DOHH2 (cell line): ENCODE results near the gene PLA2G2C.

Source experiments
- H3F3A ChIP-seq: fragments of 200-600 bp; sonication (generic), shearing (Covaris generic); 2 replicates; pipeline ENCODE4 v1.6.0; 2016; ENCODE audit warnings: antibody characterized with exemption, mild to moderate bottlenecking; ENCODE audit not compliant: control insufficient read depth, insufficient read depth
- H3K27ac ChIP-seq: fragments of 200-600 bp; sonication (generic); 2 replicates; pipeline ENCODE4 v1.5.1; 2014; ENCODE audit warnings: low read depth, mild to moderate bottlenecking, low read length, moderate library complexity
- H3K27me3 ChIP-seq: fragments of 200-600 bp; sonication (generic); 2 replicates; pipeline ENCODE4 v1.6.1; 2014; ENCODE audit warnings: mild to moderate bottlenecking, low read length, mixed read lengths; ENCODE audit not compliant: control insufficient read depth
- H3K36me3 ChIP-seq: fragments of 200-600 bp; sonication (generic); 2 replicates; pipeline ENCODE4 v1.6.1; 2014; ENCODE audit warnings: mild to moderate bottlenecking, low read length, moderate library complexity, mixed read lengths; ENCODE audit not compliant: control insufficient read depth
- H3K4me1 ChIP-seq: fragments of 200-600 bp; sonication (generic); 2 replicates; pipeline ENCODE4 v1.6.1; 2014; ENCODE audit warnings: mild to moderate bottlenecking, low read length, mixed read lengths; ENCODE audit not compliant: control insufficient read depth
- H3K4me2 ChIP-seq: fragments of 200-600 bp; sonication (generic); 2 replicates; pipeline ENCODE4 v1.6.0; 2014; ENCODE audit warnings: mild to moderate bottlenecking, low read length, moderate library complexity
- H3K4me3 ChIP-seq: fragments of 200-600 bp; sonication (generic); 2 replicates; pipeline ENCODE4 v1.5.1; 2014; ENCODE audit warnings: mild to moderate bottlenecking, low read length, mixed read lengths
- H3K79me2 ChIP-seq: fragments of 200-600 bp; sonication (generic); 2 replicates; pipeline ENCODE4 v1.6.1; 2014; ENCODE audit warnings: mild to moderate bottlenecking, low read length, mixed read lengths; ENCODE audit not compliant: control insufficient read depth
- H3K9me2 ChIP-seq: fragments of 200-600 bp; sonication (generic); replicated peaks from 2 replicates; pipeline ENCODE4 v1.6.1; 2014; ENCODE audit warnings: mild to moderate bottlenecking, low read length, mixed read lengths; ENCODE audit not compliant: control insufficient read depth
- H3K9me3 ChIP-seq: fragments of 200-600 bp; sonication (generic); 2 replicates; pipeline ENCODE4 v1.6.1; 2014; ENCODE audit warnings: antibody characterized with exemption, low read length, mixed read lengths; ENCODE audit not compliant: control insufficient read depth, insufficient read depth
- H4K20me1 ChIP-seq: fragments of 200-600 bp; sonication (generic); 2 replicates; pipeline ENCODE4 v1.6.0; 2014; ENCODE audit warnings: low read depth, mild to moderate bottlenecking, antibody characterized with exemption, low read length, moderate library complexity; ENCODE audit not compliant: control insufficient read depth, insufficient read depth
- EZH2phosphoT487 ChIP-seq: fragments of 200-600 bp; sonication (generic); IDR thresholded peaks from 2 replicates; pipeline ENCODE4 v1.6.1; 2017; ENCODE audit warnings: borderline replicate concordance, mild to moderate bottlenecking, antibody characterized with exemption, low read length, moderate library complexity, mixed read lengths
- TF ChIP-seq, protein P1 (sequence below): fragments of 200-600 bp; sonication (generic); IDR thresholded peaks from one replicate; pipeline ENCODE4 v1.5.1; 2014; ENCODE audit warnings: antibody characterized with exemption, mild to moderate bottlenecking, low read depth, low read length; ENCODE audit not compliant: poor library complexity, severe bottlenecking

The PLA2G2C gene

DNA sequence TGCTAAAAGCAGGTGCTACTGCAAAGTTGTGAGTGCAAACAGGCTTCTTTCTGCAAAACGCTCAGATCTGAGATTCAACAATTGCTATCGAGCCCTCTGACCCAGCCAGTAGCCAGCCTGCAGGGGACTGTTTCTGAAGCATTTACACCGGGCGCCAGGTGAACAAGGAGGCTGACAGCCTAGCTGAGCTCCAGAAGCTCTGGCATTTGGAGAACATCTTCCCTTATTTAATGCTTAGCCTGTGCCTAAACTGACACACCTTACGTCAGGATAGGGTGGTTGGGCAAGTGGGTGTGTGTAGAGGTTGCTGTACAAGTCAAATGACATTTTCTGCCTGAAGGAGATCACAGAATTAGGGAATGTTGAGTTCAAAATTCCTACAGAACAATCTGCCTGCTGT is 15.8 kb upstream of the PLA2G2C start:
- no peaks in the 10 kb centered on the region for H3K9me2 ChIP-seq
- no peaks in the 10 kb centered on the region for H3K79me2 ChIP-seq
- H3K27me3 ChIP-seq, result peaks cover 5% of the 10 kb centered on the region; the same call in 1 of the 2 replicates
- H3K36me3 ChIP-seq, result no peaks in the 10 kb centered on the region
- no peak overlapping the region for H3K4me3 ChIP-seq
- H3K4me2 ChIP-seq, result no peak overlapping the region
- peaks cover 32% of the 10 kb centered on the region for H3K4me1 ChIP-seq
- H3F3A ChIP-seq, result no peaks in the 10 kb centered on the region
- TF ChIP-seq, protein P1, sequence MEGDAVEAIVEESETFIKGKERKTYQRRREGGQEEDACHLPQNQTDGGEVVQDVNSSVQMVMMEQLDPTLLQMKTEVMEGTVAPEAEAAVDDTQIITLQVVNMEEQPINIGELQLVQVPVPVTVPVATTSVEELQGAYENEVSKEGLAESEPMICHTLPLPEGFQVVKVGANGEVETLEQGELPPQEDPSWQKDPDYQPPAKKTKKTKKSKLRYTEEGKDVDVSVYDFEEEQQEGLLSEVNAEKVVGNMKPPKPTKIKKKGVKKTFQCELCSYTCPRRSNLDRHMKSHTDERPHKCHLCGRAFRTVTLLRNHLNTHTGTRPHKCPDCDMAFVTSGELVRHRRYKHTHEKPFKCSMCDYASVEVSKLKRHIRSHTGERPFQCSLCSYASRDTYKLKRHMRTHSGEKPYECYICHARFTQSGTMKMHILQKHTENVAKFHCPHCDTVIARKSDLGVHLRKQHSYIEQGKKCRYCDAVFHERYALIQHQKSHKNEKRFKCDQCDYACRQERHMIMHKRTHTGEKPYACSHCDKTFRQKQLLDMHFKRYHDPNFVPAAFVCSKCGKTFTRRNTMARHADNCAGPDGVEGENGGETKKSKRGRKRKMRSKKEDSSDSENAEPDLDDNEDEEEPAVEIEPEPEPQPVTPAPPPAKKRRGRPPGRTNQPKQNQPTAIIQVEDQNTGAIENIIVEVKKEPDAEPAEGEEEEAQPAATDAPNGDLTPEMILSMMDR, result no peak
- no peak for TF ChIP-seq EZH2phosphoT487
- H3K27ac ChIP-seq, result no peak overlapping the region
- H4K20me1 ChIP-seq, result no peaks in the 10 kb centered on the region
- no peaks in the 10 kb centered on the region for H3K9me3 ChIP-seq

DNA sequence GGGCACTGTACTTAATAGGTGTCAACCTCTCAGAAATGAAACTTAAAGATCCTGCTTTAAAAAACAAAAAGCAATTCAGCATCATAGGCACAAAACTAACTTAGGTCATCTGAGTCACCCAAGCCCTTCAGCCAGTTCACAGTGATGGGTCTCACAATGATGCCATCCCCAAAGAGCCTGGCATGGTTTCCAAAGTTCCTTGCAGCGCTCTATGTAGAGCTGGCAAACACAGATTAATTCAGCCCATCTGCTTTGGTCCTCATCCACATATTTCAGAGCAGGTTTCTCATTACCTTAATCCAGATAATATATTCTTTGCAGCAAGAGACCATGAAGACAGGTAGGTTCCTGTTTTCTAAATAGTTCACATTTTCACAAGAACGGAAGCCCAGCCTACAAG is 14.6 kb upstream of the PLA2G2C start:
- Histone ChIP-seq H3K4me2 (peak overlapping the region; percentile 53), H3K9me2 (no peaks in the 10 kb centered on the region), H3K9me3 (no peaks in the 10 kb centered on the region), H3K4me3 (peak overlapping the region; percentile 17; the same call in 1 of the 2 replicates), H3K27ac (peak overlapping the region; percentile 64), H3F3A (no peaks in the 10 kb centered on the region), H3K27me3 (peaks cover 5% of the 10 kb centered on the region; the same call in 1 of the 2 replicates), H3K4me1 (peaks cover 32% of the 10 kb centered on the region), H3K79me2 (no peaks in the 10 kb centered on the region), H4K20me1 (no peaks in the 10 kb centered on the region), H3K36me3 (no peaks in the 10 kb centered on the region)
- TF ChIP-seq, protein P1, result no peak
- TF ChIP-seq EZH2phosphoT487, result no peak

DNA sequence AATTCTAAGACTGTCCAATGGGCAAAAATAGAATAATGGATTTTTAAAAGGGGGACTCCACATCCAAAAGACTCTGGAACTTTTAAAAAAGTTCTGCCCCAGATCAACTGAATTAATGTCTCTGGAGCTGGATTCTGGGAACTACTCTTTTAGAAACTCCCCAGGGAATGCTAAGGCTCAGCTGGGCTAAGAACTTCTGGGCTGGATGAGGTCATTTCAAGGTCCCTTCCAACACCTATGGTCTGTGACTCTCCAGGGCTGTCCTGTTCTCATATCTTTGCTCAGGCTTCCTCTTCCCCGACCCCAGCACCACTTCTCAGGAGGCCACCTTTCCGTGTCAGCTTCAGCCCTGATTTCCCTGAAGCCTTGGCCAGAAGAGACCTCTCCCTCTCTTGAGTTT is 13.5 kb upstream of the PLA2G2C start:
- Histone ChIP-seq H3K27ac (peak overlapping the region; percentile 64), H4K20me1 (no peaks in the 10 kb centered on the region), H3K4me3 (peak overlapping the region; percentile 17; the same call in 1 of the 2 replicates), H3K9me3 (no peaks in the 10 kb centered on the region), H3K79me2 (no peaks in the 10 kb centered on the region), H3F3A (no peaks in the 10 kb centered on the region), H3K4me2 (peak overlapping the region; percentile 53), H3K9me2 (no peaks in the 10 kb centered on the region), H3K36me3 (no peaks in the 10 kb centered on the region), H3K27me3 (peaks cover 7% of the 10 kb centered on the region; the same call in 1 of the 2 replicates), H3K4me1 (peaks cover 35% of the 10 kb centered on the region)
- TF ChIP-seq EZH2phosphoT487, result no peak
- TF ChIP-seq, protein P1, result no peak
